GM12864 (cell line): ENCODE measurements around the gene ACTA2.

Experiments used
- DNase-seq: peaks from one replicate; pipeline ENCODE4 v3.0.0-alpha.2; 2011; ENCODE audit warnings: low read depth
- H3K4me3 ChIP-seq: 2 replicates; pipeline ENCODE4 v1.5.1; 2011; ENCODE audit warnings: mild to moderate bottlenecking, low read depth, low read length, control low read depth
- TF ChIP-seq, protein P1 (sequence below): IDR thresholded peaks from 2 replicates; pipeline ENCODE4 v1.5.1; 2011; ENCODE audit warnings: low read depth, mild to moderate bottlenecking, moderate library complexity, low read length, control low read depth, inconsistent platforms; ENCODE audit errors: missing control alignments

Gene ACTA2

GRCh38 chr10:88957381-88957780 lies 4.8 kb upstream of the ACTA2 start:
- TF ChIP-seq, protein P1, sequence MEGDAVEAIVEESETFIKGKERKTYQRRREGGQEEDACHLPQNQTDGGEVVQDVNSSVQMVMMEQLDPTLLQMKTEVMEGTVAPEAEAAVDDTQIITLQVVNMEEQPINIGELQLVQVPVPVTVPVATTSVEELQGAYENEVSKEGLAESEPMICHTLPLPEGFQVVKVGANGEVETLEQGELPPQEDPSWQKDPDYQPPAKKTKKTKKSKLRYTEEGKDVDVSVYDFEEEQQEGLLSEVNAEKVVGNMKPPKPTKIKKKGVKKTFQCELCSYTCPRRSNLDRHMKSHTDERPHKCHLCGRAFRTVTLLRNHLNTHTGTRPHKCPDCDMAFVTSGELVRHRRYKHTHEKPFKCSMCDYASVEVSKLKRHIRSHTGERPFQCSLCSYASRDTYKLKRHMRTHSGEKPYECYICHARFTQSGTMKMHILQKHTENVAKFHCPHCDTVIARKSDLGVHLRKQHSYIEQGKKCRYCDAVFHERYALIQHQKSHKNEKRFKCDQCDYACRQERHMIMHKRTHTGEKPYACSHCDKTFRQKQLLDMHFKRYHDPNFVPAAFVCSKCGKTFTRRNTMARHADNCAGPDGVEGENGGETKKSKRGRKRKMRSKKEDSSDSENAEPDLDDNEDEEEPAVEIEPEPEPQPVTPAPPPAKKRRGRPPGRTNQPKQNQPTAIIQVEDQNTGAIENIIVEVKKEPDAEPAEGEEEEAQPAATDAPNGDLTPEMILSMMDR: no peak
- H3K4me3 ChIP-seq: no peak overlapping the region
- no peak for DNase-seq

DNA sequence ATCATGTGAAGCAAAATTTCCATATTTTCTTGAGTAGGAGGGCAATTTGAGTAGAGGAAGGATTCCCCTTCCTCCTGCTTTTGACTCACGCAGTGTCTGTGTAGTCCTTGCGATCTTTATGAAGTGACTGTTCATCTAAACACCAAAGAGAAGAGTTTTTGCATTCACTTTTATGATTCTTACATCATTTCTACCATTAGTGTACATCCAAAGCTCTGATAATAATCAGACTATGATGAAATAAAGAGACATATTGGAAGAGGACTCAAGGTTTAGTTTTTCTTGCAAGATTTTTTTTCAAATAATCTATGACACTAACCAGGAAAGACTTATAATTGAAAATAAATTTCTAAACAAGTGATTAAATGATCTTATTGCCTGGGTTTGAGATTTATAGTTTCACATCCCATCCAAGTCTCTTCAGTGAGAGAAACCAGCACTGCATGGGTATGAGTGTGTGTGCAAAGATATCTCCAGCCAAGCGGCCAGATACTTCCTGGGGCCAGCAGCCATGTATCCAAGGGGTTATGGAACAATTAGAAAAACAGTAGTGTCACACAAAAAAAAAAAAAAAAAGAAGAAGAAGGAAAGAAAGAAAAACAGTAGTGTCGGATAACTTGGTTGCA lies 2.0 kb upstream of the ACTA2 start:
- TF ChIP-seq, protein P1: no peak
- no peak overlapping the region for H3K4me3 ChIP-seq
- no peak for DNase-seq

GRCh38 chr10:88953662-88954061 lies 1.1 kb upstream of the ACTA2 start:
- TF ChIP-seq, protein P1: no peak
- H3K4me3 ChIP-seq: no peak overlapping the region
- no peak for DNase-seq

GRCh38 chr10:88949912-88950837 lies 2.4 kb downstream of the ACTA2 start:
- no peak for DNase-seq
- TF ChIP-seq, protein P1: no peak
- no peak overlapping the region for H3K4me3 ChIP-seq

GRCh38 chr10:88949051-88949450 lies 3.5 kb downstream of the ACTA2 start:
- TF ChIP-seq, protein P1: no peak
- no peak for DNase-seq
- no peak overlapping the region for H3K4me3 ChIP-seq

GRCh38 chr10:88946965-88947590 lies 5.5 kb downstream of the ACTA2 start:
- DNase-seq: no peak
- H3K4me3 ChIP-seq: no peak overlapping the region
- TF ChIP-seq, protein P1: no peak
